HG03432 (cell line): ENCODE results near the gene HNRNPA3.
"Not testable (repeated sequence)": the region's sequence is repeated elsewhere in the genome, so short reads cannot be mapped to it uniquely, and the experiment has no call there.

Experiments used
- ATAC-seq: cut with Tn5 transposase; IDR thresholded peaks from one replicate; pipeline ENCODE4 v1.9.1; 2021; ENCODE audit warnings: mild to moderate bottlenecking, moderate library complexity; ENCODE audit not compliant: unreplicated experiment

HNRNPA3 gene

DNA sequence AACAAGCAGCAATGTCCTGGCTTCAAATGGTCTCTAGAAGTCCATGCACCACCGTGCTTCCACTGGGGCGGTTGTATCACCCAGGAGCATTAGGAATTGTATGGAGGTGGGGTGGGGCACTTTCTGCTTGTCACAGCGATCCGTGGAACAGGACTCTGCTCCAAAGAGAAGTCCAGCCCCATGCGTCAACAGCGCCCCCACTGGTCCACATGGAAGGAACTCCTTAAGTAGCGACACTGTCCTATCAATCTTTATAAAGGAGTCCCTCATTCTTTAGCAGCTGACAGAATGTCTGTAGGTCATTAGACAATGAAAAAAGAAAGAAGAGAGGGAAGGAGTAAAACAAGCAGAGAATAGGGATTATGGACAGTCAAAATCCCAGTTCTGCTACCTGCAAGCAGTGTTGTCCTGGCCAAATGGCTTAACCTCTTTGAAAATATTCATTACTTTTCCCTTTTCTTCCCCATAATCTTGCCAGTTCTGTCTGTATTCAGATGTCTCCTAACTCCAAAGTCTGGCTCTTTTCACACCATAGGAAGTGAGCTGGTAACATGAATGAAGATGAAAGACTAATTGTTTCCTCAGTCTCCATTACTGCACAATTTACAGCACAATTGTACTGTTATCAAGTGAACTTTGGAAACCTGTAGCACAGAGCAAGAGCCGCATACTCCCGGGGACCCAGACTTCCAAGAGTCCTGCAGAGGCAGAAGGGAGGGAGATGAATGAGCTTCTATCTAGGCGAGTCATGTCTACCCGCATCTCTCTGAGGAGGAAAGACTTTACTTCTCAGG lies 42.0 kb downstream of the HNRNPA3 start:
- no peak for ATAC-seq

DNA sequence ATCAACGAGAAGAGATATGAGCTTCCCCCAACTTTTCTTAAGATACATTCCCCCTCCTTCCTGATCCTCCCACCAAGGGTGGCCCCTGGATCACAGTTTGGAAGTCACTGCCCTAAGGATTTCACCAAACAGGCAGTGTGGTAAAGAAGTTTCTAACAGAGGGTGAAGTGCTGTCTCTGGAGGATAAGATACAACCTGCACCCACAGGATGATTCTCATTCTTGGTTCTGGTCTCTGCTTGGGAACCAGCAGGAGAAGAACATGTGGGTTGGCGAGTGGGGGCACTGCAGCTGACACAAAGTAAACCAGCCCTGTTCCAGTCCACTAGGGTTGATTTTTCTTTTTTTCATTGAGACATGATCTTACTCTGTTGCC lies 42.6 kb downstream of the HNRNPA3 start:
- no peak for ATAC-seq

DNA sequence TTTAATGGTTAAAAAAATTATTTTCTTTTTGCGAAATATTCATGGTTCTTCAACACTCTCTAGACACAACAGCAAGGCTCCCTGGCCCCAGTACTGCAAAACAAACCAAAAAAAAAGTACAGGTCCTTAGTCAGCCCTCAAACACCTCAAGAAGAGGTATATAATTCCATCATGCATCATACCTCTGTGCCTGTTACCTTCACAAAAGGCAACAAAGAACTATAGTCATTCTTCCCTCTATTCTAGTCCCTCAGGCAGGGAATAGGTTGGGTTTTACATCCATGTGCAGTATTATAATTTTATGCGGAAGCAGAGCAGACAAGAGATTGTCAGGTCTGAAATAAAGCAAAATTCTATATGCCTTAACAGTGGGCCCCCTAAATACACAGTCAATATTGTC lies 43.4 kb downstream of the HNRNPA3 start:
- no peak for ATAC-seq

DNA sequence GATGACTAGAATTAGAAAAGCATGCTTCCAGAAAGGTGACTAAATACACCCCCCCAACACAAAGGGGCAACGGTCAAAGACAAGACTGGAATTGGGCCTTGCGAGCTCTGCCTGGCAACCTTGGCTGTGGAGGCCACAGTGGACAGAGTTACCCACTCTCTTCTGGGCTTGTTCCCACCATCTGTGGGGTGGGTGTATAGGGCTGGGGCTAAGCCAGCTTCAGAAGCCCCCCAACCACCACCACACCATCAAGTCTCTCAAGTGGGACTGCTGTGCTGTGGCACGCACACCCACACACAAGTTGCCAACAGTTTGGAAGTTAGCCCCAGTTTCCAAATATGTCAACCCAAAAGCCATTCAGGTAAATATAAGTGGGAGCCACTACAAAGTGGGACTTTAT lies 44.1 kb downstream of the HNRNPA3 start:
- ATAC-seq = no peak

DNA sequence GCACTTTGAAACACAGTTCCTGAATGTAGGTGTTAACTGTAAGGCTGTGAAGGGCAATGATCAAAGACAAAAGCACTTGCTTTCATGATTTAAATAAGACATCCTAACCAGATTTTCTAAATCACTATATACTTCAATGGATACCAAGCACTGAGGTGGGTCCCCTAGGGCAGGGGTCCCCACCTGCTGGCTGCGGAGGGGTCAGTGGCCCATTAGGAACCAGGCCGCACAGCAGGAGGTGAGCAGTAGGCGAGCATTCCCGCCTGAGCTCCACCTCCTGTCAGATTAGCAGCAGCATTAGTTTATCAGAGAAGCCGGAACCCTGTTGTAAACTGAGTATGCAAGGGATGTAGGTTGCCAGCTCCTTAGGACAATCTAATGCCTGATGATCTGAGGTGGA lies 44.9 kb downstream of the HNRNPA3 start:
- no peak for ATAC-seq

DNA sequence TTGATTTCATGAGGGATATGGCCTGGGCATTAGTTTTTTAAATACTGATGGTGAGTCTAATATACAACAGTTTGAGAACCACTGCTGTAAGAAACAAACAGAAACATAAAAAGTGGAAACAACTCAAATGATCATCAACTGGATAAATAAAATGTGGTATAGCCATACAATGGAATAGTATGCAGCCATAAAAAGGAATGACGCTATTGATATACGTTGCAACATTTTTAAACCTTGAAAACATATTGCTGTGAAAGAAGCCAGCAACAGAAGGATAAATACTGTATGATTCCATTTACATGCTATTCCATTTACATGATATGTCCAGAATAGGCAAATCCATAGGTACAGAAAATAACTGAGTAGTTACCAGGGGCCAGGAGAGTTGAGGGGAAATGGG lies 45.5 kb downstream of the HNRNPA3 start:
- no peak for ATAC-seq

DNA sequence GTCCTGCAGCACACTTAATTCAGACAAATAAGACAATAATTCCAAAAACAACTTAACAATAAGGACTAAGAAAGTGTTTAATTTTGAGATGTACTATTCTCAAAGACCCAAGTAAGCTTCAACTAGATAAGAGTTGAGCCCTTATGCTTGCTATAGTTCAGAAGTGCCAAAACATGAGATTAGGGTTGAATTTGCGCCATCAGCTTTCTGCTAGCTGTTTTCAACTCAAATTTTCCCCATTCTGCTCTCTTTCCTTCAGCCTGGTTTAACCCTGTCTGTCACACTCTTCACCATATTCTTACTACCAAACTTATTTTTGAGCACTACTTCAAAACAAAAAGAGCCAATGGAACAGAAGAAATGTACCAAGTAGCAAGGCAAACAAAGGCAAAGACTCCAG lies 47.8 kb downstream of the HNRNPA3 start:
- ATAC-seq = no peak

DNA sequence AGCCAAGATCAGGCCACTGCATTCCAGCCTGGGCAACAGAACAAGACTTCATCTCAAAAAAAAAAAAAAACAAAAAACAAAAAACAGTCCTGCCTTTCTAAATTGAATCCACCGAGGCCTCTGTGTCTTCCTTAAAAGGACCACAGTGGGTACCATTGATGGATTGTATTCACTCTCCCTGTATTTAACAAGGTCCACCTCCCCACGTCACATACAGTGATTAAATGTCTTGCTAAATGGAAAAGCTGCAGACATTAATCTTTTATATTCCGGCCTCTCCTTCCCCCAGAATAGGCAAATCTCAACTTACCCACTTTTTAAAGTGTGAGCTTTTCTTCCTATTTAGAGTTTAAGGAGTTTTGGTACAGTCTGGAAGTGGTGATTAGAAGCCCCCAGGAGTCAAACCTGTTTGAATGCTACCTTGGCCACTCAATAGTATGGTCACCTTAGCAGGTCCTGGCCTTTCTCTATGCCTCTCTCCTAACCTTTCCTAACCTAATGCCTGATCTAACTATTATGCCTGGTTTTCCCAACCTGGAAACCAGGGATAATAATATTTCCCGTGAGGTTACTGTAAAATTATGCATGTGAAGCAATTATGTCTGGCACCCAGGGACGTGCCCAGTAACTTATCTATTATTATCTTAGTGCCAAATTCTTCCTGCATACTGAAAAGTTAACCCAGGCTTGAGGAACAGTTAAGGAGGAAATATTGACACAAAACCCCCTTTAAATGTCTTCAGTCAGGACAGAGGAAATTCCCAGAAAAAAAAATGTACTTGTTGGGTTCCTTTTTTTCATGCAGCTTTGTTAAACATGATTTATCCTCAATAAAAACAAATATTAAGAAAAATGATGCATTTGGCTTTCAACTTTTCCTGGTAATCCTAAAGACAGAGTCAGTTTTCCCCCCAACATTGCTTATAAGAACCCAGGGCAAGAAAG lies 48.8 kb downstream of the HNRNPA3 start:
- no peak for ATAC-seq

DNA sequence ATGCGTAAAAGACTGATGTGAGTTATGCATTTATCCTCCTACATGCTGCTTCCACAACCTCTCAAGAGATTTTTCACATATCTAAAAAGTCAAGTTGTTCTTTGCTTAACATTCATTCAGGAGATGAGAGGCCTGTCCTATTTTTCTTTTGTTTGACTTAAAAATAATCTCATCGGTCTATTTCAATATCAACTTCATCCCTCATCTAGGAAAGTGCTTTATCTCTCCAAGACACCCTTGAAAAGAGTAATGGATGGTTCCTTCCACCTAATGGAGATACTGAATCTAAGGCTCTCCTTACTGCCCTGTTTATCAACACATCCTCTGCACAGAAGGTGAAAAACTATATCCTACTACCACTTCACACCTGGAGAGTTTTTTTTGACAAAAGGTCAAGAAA lies 49.5 kb downstream of the HNRNPA3 start:
- no peak for ATAC-seq

DNA sequence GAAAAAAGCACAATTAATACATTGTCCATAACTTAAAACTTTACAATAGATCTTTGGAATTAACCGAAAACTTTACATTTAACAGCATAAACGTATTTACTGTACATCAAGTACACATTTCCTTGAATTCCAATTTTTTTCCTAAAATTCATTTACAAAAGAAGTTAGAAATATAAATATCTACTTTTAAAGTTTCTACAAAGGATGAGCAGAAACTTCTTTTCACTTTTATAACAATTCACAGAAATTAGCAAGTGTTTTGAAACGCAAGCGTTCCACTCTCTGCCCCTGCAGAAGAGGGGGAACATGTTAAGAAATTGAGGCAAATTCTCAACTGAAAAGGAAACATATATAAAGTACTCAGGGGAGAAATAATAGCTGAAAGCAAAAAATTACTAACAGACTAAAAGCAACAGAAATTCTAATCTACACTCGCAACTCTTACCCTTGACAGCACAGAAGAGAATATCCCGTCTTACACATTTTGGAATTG lies 50.4 kb downstream of the HNRNPA3 start:
- no peak for ATAC-seq

DNA sequence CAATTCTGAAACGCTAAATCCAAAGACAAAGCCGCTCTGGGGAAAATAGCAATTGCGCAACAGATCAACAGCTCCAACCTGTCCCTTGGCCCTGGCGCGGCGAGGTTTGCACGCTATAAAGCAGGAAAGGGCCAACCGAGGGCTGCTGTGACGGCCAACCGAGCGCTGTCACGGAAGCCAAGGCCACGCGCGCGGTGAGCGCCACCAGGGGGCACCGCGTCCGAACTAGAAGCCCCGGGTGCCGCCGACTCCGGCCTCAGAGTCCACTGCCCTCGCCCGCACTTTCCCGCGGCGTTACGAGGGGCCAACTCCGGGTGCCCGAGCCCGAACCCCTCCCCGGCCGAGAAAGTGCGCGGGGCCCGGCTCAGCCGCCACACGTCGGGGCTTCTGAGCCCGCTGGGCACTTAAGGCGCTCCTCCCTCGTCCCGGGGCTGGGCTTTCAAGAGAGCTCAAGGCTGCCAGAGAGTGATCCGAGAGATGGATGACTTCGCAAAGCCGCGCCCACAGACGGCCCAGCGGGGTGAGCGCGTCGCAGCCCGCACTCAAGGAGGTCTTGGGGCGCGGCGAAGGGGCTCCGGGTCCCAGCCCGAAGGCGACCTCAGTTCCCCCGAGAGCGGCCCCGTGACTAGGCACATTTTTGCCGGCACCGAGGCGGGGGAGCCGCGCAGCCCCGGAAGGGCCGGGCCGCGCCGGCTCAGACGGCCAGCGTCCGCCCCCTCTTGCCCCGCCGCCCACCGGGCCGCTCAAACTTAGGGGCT lies 51.0 kb downstream of the HNRNPA3 start:
- ATAC-seq = peak; percentile 55

DNA sequence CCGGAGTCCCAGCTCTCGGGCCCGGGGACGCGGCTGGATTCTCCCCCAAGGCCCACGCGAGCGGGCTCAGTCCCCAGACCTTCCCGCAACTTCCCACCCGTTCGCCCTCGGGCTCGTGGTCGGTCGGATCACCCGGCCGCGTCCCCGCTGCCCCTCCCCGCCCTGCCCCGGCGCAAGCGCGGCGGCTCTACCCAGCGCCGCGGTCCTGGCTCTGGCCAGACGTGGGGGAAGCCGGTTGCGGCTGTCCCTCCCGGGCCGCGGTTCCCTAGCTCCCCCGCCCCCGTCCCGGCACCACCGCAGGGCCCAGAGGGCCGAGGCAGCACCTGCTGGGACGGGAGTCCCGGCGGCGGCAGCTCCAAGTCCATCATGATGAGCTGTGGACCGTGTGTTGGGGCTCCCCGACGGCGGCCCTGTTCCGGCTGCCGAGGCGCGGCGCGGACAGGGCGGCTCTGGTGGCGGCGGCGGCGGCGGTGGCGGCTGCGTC lies 51.7 kb downstream of the HNRNPA3 start:
- ATAC-seq = peak; percentile 25

DNA sequence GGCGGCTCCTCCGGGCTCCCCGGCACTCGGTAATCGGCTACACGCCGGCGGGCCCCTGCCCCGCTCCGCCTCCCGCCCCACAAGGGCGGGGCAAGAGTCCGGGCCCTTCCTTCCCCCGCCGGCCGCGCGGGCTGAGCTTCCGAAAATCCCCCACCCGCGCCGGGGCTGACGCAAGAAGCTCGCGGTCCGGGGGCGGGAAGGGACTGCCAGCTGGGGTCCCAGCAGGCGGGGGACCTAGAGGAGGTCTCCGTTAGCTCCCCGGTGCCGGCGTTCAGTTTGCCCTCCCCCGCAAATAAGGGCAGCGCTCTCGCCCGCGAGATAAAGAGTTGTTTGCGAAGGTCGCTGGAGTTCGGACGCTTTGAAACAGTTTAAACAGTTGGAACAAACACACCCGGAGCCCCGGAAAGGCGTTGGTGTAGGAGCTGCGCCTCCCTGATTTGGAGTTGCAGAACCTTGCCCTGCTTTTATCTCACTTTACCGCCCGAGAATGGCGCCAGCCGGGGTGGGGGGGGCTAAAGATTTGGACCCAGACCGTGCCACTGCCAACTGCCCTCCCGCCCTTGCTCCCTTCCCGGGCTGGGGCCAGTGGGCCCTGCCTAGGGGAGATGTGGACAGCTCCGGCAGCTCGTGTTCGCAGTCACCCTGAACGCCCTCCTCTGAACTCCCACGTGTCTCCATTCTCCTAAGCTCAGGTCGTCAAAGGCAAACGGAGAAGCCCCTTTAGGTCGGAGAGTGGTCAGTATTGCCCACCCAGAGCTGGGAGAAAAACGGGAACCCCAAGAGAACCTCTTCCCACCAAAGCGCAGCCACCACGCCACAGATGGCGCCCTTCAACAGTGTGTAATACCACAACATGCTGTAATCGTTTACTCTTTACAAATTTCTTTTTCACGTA lies 52.3 kb downstream of the HNRNPA3 start, which contains the start of gene NFE2L2:
Gene NFE2L2 (minus strand): TSS at position 35 of the 895 bp plus-strand sequence. CDS start 151 bp downstream, outside the sequence.
- ATAC-seq = peak; percentile 73

DNA sequence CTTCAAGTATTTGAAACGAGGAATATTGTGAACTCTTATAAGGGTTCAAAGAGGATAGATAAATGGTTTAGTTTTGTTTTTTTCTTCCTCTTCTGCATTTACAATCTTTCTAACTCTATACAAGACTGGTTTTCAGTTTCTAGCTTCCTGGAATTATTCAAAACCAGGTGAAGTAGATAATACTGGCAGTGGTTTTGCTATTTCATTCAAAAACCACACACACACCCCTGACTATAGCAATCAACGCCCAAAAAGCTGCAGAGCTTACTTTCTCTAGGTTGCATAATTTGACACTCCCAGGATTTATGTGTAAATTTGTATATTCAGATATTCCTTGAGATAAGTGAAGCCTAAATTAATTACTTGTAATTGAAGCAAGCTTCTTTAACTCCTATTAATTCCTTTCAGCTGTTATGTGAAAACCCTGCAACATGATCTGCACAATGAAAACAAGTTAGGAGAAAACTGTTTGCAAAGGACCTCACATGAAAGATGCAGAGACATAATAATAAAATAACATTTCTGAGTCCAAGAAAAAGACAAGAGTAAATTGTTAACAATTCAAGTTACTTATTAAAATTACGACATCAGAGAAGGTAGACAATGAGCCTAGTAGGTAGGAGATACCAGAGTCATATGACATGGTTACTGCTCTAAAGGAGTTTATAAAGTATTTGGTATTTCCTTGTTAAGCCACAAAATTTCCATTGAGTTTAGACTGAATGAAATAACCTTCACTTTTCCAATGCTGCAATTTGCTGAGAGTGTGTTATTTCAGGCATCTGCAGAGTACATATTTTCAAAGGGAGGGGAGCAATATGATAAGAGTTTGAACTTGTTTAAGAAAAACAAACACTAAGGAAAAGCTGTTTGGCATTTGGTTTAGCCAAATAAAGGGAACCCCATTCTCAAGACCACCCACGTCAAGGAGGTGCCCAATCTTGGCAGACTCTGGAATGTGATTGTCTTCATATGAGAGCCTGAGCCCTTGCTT lies 53.5 kb downstream of the HNRNPA3 start:
- peak; percentile 5 for ATAC-seq

DNA sequence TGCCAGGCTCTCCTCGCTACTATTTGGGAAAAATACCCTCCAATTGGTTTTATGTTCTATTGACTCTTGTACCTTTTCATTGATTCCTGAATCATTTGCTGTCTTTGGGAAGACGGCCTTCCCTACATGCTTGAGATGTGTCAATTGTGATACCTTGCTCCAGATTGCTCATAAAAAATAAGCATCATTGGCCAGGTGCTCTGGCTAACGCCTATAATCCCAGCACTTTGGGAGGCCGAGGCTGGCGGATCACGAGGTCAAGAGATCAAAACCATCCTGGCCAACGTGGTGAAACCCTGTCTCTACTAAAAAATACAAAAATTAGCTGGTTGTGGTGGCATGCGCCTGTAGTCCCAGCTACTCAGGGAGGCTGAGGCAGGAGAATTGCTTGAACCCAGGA lies 54.4 kb downstream of the HNRNPA3 start:
- not testable (repeated sequence) for ATAC-seq

DNA sequence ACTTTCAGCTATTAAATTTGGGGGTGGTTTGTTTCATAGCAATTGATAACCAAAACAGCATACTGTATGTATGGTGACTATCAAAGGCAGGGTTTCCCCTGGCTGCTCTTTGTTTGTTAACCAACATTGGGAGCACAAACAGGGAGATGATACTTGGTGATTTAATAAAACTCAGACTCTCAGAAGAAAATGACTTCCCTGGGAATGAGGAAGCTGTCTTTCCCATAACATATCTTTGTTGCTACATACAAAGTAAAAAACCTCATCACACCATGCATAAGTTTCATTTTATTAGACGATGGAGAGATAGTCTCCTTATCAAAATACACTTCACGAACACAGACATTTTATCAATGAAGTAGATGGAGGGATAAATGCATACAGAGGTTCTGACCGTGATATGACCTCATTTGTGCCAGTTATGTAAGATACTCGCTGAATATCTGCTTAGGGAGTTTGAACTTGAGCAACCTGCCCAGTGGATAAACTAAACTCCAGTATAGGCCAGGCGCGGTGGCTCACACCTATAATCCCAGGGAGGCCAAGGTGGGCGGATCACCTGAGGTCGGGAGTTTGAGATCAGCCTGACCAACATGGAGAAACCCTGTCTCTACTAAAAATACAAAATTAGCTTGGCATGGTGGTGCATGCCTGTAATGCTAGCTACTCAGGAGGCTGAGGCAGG lies 55.7 kb downstream of the HNRNPA3 start:
- no peak for ATAC-seq

DNA sequence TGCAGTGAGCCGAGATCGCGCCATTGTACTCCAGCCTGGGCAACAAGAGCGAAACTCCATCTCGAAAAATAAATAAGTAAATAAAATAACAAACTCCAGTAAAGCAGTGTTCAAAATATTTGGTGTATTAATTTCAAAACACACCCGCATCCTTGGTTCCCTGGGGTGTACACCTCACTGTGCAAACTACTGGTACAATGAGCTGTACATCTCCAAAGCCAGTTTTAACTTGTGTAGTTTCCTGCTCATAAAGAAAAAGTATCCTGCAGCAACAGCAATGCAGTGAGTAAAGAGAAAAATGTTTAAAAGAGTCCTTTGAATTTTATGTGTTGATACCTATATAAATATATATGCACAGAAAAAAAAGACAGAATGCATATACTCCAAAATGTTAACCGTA lies 56.3 kb downstream of the HNRNPA3 start:
- no peak for ATAC-seq

DNA sequence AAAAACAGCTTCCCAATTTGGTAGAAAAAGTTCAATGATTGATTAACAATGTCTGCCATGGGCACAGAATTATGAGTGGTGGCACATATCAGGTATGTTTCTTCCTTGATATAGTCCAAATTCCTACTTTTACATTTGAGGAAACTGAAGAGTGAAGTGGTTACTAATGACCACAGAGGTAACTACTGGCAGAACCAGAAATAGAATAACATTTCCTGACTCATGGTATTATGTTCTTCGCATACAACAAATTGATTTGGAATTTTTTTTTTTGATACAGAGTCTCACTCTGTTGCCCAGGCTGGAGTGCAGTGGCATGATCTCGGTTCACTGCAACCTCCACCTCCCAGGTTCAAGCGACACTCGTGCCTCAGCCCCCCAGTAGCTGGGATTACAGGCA lies 57.9 kb downstream of the HNRNPA3 start:
- ATAC-seq = no peak
